GM23248 (cell line): Measurements from ENCODE around the gene TUBD1. TPM values are rescaled to one million over a fixed set of nuclear protein-coding genes. Genes with fewer than 3 reads are reported as not detected.

Experiments
- DNase-seq: peaks from one replicate; pipeline ENCODE4 v3.0.0-alpha.2; 2015
- H2AFZ ChIP-seq: fragments of 200-600 bp; sonication (generic); 2 replicates; pipeline ENCODE4 v1.6.1; 2016; ENCODE audit warnings: antibody characterized with exemption
- H3F3A ChIP-seq: fragments of 200-600 bp; sonication (generic); 2 replicates; pipeline ENCODE4 v1.6.1; 2016; ENCODE audit warnings: mild to moderate bottlenecking, antibody characterized with exemption, mixed run types; ENCODE audit not compliant: insufficient read depth
- H3K27ac ChIP-seq: fragments of 200-600 bp; sonication (generic); 2 replicates; pipeline ENCODE4 v1.5.1; 2016; ENCODE audit warnings: mild to moderate bottlenecking
- H3K27me3 ChIP-seq: fragments of 200-600 bp; sonication (generic); replicated peaks from 2 replicates; pipeline ENCODE4 v1.6.1; 2016; ENCODE audit warnings: mild to moderate bottlenecking; ENCODE audit not compliant: insufficient read depth
- H3K36me3 ChIP-seq: fragments of 200-600 bp; sonication (generic); 2 replicates; pipeline ENCODE4 v1.6.1; 2016; ENCODE audit warnings: low read depth, mild to moderate bottlenecking
- H3K4me1 ChIP-seq: fragments of 200-600 bp; sonication (generic); 2 replicates; pipeline ENCODE4 v1.6.1; 2016; ENCODE audit warnings: mild to moderate bottlenecking; ENCODE audit not compliant: insufficient read depth
- H3K4me2 ChIP-seq: fragments of 200-600 bp; sonication (generic); one replicate; pipeline ENCODE4 v1.6.1; 2016; ENCODE audit warnings: mild to moderate bottlenecking; ENCODE audit not compliant: unreplicated experiment
- H3K4me3 ChIP-seq: fragments of 200-600 bp; sonication (generic); 2 replicates; pipeline ENCODE4 v1.5.1; 2016; ENCODE audit warnings: mild to moderate bottlenecking
- H3K79me2 ChIP-seq: fragments of 200-600 bp; sonication (generic); 2 replicates; pipeline ENCODE4 v1.6.1; 2016; ENCODE audit warnings: mild to moderate bottlenecking; ENCODE audit not compliant: insufficient read depth
- H3K9ac ChIP-seq: fragments of 200-600 bp; sonication (generic); 2 replicates; pipeline ENCODE4 v1.6.1; 2016; ENCODE audit warnings: mild to moderate bottlenecking
- H3K9me2 ChIP-seq: fragments of 200-600 bp; sonication (generic); 2 replicates; pipeline ENCODE4 v1.6.1; 2016; ENCODE audit warnings: mixed run types, mild to moderate bottlenecking, moderate library complexity; ENCODE audit not compliant: insufficient read depth
- H3K9me3 ChIP-seq: fragments of 200-600 bp; sonication (generic); one replicate; pipeline ENCODE4 v1.6.1; 2017; ENCODE audit warnings: low read depth
- H4K20me1 ChIP-seq: fragments of 200-600 bp; sonication (generic); 2 replicates; pipeline ENCODE4 v1.6.0; 2016; ENCODE audit not compliant: insufficient read depth
- EZH2 ChIP-seq: fragments of 200-600 bp; sonication (generic); IDR thresholded peaks from 2 replicates; pipeline ENCODE4 v1.6.1; 2018; ENCODE audit warnings: antibody characterized with exemption, mild to moderate bottlenecking; ENCODE audit not compliant: insufficient read depth, poor library complexity, severe bottlenecking
- EZH2phosphoT487 ChIP-seq: fragments of 200-600 bp; sonication (generic); IDR thresholded peaks from 2 replicates; pipeline ENCODE4 v1.6.1; 2018; ENCODE audit warnings: antibody characterized with exemption, moderate library complexity, mild to moderate bottlenecking, low read depth; ENCODE audit not compliant: insufficient read depth
- WGBS, 2 experiments: methylation state at CpG; one replicate each; pipeline ENCODE4 v1.1.6; 2015 to 2017; ENCODE audit warnings: low lambda C conversion rate in 2 of 2, low coverage in 1 of 2; ENCODE audit errors: missing lambda C conversion rate in 2 of 2; 5-methylcytosine and 5-hydroxymethylcytosine counted together
- in situ Hi-C: fragments of 300-500 bp; cut with MboI; formaldehyde crosslinking; loops from 2 replicates; pipeline ENCODE4 v1.15.0; 2020
- polyA plus RNA-seq: library from polyadenylated mRNA; unstranded; fragments of >200 nt; fragmentation: Nextera tagmentation; extraction: Ambion mirVana; gene quantifications from 2 replicates; pipeline ENCODE4 v1.2.1, GENCODE V29; 2016
- total RNA-seq: library from RNA; depleted of rRNA; stranded (reverse); fragments of >200 nt; shearing (Covaris generic); gene quantifications from 2 replicates; pipeline ENCODE4 v1.2.3, GENCODE V29; 2014

Gene TUBD1
- total and polyA plus RNA-seq, 2 experiments from 2014 or later: 3.8 to 4.3 TPM

- Histone ChIP-seq H3K4me1 (peaks cover 17% of the 10 kb centered on the region), H3K27me3 (no peaks in the 10 kb centered on the region), H4K20me1 (no peaks in the 10 kb centered on the region), H3K9me2 (no peaks in the 10 kb centered on the region), H3K9me3 (no peaks in the 10 kb centered on the region), H2AFZ (no peak overlapping the region), H3F3A (peaks cover 4% of the 10 kb centered on the region; the same call in 1 of the 2 replicates), H3K36me3 (no peaks in the 10 kb centered on the region), H3K9ac (no peak overlapping the region), H3K4me2 (no peak overlapping the region), H3K4me3 (no peak overlapping the region), H3K79me2 (peaks cover 46% of the 10 kb centered on the region), H3K27ac (no peak overlapping the region)
- in situ Hi-C loops: no loop called here
- DNase-seq: peak; percentile 67
- 97% methylated on average over 2 of the region's 2 CpGs for WGBS, 2 experiments
- TF ChIP-seq EZH2: no peak
- TF ChIP-seq EZH2phosphoT487: no peak
These were observed 2.0 kb downstream of the TUBD1 start for GRCh38 chr17:59890720-59891119.

- no peaks in the 10 kb centered on the region for H4K20me1 ChIP-seq
- H3K4me1 ChIP-seq: peaks cover 8% of the 10 kb centered on the region; the same call in 1 of the 2 replicates
- no peaks in the 10 kb centered on the region for H3K9me2 ChIP-seq
- in situ Hi-C loops: no loop called here
- peaks cover 22% of the 10 kb centered on the region for H3K79me2 ChIP-seq
- 95 to 97% methylated on average over 8 of the region's 8 CpGs for WGBS, 2 experiments
- TF ChIP-seq EZH2phosphoT487 (no peak), EZH2 (no peak)
- H3K9ac ChIP-seq: no peak overlapping the region
- no peak overlapping the region for H3K4me2 ChIP-seq
- H3K27me3 ChIP-seq: no peaks in the 10 kb centered on the region
- DNase-seq: no peak
- no peak overlapping the region for H3K27ac ChIP-seq
- no peak overlapping the region for H2AFZ ChIP-seq
- H3F3A ChIP-seq: peaks cover 4% of the 10 kb centered on the region; the same call in 1 of the 2 replicates
- no peaks in the 10 kb centered on the region for H3K36me3 ChIP-seq
- no peak overlapping the region for H3K4me3 ChIP-seq
- H3K9me3 ChIP-seq: no peaks in the 10 kb centered on the region
These were observed 4.5 kb downstream of the TUBD1 start for GRCh38 chr17:59888145-59888750.

GRCh38 chr17:59884861-59885260, 7.9 kb downstream of the TUBD1 start:
- Histone ChIP-seq H3K9ac (no peak overlapping the region), H2AFZ (no peak overlapping the region), H3K27ac (no peak overlapping the region), H3K4me2 (no peak overlapping the region), H3K9me3 (no peaks in the 10 kb centered on the region), H3K27me3 (no peaks in the 10 kb centered on the region), H4K20me1 (no peaks in the 10 kb centered on the region), H3K4me3 (no peak overlapping the region), H3K36me3 (no peaks in the 10 kb centered on the region), H3K4me1 (no peaks in the 10 kb centered on the region), H3F3A (no peaks in the 10 kb centered on the region), H3K79me2 (no peaks in the 10 kb centered on the region), H3K9me2 (no peaks in the 10 kb centered on the region)
- 96 to 97% methylated on average over 9 of the region's 9 CpGs for WGBS, 2 experiments
- in situ Hi-C loops: no loop called here
- TF ChIP-seq EZH2phosphoT487 (no peak), EZH2 (no peak)
- DNase-seq: no peak

- no peak overlapping the region for H3K27ac ChIP-seq
- H3K4me3 ChIP-seq: no peak overlapping the region
- H3K79me2 ChIP-seq: no peaks in the 10 kb centered on the region
- H3F3A ChIP-seq: no peaks in the 10 kb centered on the region
- H3K9me2 ChIP-seq: no peaks in the 10 kb centered on the region
- in situ Hi-C loops: no loop called here
- TF ChIP-seq EZH2: no peak
- TF ChIP-seq EZH2phosphoT487: no peak
- H2AFZ ChIP-seq: no peak overlapping the region
- no peaks in the 10 kb centered on the region for H3K27me3 ChIP-seq
- no peak overlapping the region for H3K9ac ChIP-seq
- H3K9me3 ChIP-seq: no peaks in the 10 kb centered on the region
- no peaks in the 10 kb centered on the region; the same call in 1 of the 2 replicates for H3K36me3 ChIP-seq
- H3K4me1 ChIP-seq: no peaks in the 10 kb centered on the region
- H4K20me1 ChIP-seq: no peaks in the 10 kb centered on the region
- DNase-seq: no peak
- 95 to 100% methylated on average over 3 of the region's 3 CpGs for WGBS, 2 experiments
- H3K4me2 ChIP-seq: no peak overlapping the region
These were observed 14.1 kb downstream of the TUBD1 start for GRCh38 chr17:59878624-59879023.

GRCh38 chr17:59877965-59878364, 14.8 kb downstream of the TUBD1 start:
- Histone ChIP-seq H3K27ac (no peak overlapping the region), H3F3A (no peaks in the 10 kb centered on the region), H4K20me1 (no peaks in the 10 kb centered on the region), H3K4me1 (no peaks in the 10 kb centered on the region), H3K4me2 (no peak overlapping the region), H3K27me3 (no peaks in the 10 kb centered on the region), H3K9ac (no peak overlapping the region), H3K36me3 (no peaks in the 10 kb centered on the region; the same call in 1 of the 2 replicates), H3K79me2 (no peaks in the 10 kb centered on the region), H3K9me2 (no peaks in the 10 kb centered on the region), H3K4me3 (no peak overlapping the region), H2AFZ (no peak overlapping the region), H3K9me3 (no peaks in the 10 kb centered on the region)
- WGBS, 2 experiments: 86 to 87% methylated on average over 5 of the region's 5 CpGs
- in situ Hi-C loops: no loop called here
- TF ChIP-seq EZH2 (no peak), EZH2phosphoT487 (no peak)
- DNase-seq: no peak
